Stimulated activated CD4-positive, alpha-beta T cell treated with anti-CD3 and anti-CD28 coated beads, TNF-alpha, amount 100 ng/mL, for 24 hours (primary cell): ENCODE measurements around the gene AXL.

Source experiments
- DNase-seq, 3 experiments: peaks; one replicate each; pipeline ENCODE4 v3.0.0-alpha.2; 2020; ENCODE audit warnings: low read depth in 3 of 3

AXL gene

DNA sequence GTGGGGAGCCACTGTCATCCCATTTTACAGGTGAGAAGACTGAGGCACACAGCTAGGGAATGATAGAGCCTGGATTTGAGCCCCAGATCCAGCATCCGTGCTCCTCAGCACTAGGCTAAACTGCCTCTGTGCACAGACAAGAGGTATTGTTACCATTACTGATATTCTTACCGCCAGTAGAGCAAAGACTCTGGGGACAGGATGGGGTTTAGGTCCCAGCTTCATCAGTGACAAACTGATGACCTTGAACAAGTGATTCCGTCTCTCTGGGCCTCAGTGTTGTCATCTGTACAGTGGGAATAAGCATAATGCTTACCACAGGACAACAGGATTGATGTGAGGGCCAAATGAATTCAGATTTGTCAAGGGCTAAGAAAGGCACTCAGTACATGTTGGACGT lies 16.5 kb downstream of the AXL start:
- DNase-seq, result no peak

DNA sequence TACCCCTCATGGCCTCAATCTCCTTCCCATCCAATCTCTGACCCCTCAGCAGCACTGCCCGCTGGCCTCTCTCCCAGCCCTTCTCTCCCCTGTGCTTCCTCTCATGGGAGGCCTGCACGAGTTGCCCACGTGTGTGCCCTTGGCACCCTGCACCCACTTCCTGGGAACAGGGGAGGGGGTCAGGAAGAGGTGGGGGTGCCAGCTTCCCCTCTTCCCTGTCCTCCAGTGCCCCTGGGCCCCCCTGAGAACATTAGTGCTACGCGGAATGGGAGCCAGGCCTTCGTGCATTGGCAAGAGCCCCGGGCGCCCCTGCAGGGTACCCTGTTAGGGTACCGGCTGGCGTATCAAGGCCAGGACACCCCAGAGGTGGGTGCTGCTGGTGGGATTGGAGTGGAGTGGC lies 19.2 kb downstream of the AXL start:
- no peak for DNase-seq

DNA sequence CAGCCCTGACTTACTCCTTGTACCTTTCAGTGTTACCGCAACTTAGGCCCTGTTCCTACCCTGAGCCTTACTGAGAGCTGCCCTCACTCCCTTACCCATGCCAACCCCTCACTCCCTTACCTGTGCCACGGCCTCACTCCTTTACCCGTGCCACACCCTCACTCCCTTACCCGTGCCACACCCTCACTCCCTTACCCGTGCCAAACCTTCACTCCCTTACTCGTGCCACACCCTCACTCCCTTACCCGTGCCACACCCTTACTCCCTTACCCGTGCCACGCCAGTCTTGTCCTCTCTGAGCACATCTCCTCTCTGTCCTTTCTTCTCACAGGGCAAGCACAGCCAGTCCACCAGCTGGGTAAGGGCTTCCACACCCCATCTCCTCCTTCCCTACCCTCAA lies 20.3 kb downstream of the AXL start:
- DNase-seq, result no peak

DNA sequence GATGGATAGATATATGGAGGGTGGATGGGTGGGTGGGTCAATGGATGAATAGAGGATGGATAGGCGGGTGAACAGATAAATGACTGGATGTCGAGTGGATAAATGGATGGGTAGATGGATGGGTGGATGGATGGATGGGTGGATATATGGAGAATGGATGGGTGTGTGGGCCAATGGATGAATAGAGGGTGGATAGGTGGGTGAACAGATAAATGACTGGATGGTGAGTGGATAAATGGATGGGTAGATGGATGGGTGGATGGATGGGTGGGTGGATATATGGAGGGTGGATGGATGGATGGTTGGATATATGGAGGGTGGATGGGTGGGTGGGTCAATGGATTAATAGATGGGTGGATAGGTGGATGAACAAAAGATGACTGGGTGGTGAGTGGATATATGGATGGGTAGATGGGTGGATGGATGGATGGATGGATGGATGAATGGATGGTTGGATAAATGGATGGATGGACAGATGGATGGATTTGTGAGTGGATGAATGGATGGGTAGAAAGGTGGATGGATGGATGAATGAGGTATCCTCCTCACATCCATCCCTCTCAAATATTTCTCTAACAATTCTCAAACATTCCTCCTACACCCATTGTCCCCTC lies 21.0 kb downstream of the AXL start:
- DNase-seq, result no peak

DNA sequence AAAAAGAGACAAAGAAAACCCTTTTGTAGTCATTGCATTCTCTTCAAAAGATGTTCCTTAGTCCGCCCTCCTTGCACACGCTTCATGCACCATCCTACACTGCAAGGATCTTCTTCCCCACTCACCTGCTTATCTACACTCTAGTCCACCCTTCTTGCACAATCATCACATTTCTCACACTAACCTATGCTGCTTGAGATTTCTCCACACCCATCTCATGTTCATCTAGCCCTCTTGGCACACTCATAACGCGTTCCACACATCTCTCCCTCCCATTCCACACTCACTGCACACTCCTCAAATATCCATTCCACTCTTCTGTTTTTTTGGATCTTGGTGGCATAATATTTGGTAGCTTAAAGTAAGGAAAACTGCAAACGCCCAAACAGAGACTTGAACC lies 22.8 kb downstream of the AXL start:
- no peak for DNase-seq

DNA sequence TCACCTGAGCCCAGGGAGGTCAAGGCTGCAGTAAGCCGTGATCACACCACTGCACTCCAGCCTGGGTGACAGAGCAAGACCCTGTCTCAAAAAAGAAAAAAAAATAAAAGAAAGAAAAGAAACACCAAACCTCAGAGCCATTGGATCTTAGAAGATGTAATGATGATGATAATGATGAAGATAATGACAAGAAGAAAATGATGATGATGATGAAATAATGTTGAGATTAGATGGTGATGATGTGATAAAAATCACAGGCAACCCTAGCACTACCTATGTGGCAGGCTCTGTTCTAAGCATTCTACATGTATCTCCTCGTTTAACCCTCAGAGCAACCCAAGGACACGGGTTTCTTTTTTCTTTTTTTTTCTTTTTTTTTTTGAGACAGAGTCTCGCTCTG lies 25.1 kb downstream of the AXL start:
- no peak for DNase-seq

DNA sequence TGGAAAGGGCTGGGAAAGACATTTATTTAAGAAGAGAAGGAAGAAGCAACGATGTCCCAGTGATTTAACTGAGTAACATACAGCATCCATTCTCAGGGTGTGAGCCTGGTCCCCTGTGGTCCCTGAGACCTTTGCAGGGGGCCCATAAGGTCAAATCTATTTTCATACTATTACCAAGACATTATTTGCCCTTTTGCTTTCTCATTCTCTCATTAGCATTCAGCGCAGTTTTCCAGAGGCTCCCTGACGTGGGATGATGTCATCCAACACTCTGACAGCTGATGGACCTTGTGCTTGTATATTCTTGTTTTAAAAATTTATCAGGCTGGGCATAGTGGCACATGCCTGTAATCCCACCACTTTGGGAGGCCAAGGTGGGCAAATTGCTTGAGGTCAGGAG lies 26.8 kb downstream of the AXL start:
- DNase-seq, result no peak

DNA sequence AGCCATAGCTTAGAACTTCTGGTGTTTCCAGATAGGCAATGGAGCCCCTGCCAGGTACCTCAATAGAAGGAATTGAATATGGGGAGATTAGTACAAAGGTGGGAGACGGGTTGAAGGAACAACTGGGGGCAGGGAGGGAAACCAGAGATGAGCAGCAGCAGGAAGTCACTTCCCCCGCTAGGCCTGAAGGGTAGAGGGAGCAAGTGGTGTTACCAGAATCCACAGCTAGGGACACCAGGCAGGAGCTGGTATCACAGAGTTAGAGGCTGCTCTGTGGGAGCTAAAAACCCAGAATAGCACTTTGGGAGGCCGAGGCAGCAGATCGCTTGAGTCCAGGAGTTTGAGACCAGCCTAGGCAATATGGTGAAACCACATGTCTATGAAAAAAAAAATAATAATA lies 29.9 kb downstream of the AXL start:
- DNase-seq, result no peak

DNA sequence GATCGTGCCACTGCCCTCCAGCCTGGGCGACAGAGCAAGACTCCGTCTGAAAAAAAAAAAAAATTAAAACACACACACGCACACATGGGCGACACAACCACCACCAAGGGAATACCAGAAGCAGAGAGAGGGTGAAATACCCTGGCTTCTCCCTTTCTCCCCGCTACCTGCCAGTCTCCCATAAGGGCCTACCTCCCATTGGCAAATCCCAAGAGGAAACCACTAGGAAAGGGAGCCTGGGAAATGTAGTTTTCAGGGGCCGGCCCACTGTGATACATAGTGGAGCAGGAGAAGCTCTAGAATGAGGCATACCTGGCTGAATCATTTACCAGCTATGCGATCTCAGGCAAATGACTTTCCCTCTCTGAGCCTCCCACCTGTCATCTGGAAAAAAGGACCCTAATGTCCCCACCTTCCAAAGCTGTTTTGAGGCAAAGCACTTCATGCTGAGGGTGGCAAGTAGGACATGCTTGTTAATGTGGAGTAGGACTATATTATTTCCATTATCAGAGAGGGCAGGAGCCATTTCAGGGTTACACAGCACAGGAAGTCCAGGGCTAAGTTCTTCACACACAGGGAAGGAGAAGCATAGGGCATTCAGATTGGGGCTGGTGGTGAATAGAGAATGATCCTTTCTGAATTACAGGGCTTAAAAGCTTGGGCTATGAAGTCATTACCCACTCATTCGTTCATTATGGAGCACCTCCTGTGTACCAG lies 30.8 kb downstream of the AXL start:
- DNase-seq, result no peak

DNA sequence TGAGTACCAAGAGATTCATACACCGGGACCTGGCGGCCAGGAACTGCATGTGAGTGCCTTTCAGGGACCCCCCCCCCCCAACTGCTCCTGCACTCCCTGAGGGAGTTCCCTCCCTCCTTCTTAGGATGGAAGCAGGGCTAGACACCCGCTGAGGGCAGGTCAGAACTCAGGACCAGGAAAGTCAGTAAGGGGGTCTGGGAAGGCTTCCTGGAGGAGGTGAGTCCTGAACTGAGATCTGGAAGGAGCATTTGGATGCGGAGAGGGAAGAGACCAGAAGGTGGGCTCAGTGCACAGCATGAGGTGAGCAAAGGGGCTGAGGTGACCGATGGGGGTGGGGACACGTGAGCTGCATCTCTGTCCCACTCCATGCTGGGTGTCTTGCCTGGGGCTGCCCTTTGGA lies 34.6 kb downstream of the AXL start:
- DNase-seq, result no peak

DNA sequence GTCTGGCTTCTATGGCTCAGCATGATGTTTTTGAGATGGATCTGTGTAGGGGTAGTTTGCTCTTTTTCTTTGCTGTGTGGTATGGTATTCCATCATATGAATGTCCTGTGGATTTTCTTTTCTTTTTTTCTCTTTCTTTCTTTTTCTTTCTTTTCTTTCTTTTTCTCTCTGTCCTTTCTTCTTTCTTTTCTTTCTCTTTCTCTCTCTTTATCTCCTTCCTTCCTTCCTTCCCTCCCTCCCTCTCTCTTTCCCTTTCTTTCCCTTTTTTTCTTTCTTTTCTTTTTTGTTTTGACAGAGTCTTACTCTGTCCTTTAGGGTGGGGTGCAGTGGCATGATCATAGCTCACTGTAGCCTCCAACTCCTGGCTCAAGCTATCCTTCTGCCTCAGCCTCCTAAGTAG lies 36.1 kb downstream of the AXL start:
- DNase-seq, result no peak

DNA sequence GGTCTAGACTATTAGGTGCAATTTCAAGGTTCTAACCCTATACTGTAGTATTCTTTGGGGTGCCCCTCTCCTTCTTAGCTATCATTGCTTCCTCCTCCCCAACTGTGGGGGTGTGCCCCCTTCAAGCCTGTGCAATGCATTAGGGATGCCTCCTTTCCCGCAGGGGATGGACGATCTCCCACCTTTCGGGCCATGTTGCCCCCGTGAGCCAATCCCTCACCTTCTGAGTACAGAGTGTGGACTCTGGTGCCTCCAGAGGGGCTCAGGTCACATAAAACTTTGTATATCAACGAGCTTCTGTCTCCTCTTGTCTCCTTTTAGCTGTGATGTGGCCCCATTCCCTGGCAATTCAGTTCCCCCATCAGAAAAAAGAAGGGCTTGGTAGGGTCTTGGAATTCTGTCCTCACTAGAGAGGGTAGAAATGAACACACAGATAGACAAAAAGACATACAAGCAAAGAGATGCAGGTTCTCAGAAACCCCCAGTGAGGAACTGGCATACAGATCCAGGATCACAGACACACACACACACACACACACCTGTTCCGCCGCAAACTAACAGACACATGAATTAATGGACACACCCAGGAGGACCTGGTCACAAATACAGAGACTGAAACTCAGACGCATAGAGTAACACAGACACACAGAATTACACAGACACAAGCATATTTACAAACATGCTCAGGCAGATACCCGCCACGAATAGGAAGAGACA lies 42.6 kb downstream of the AXL start:
- DNase-seq, result no peak

DNA sequence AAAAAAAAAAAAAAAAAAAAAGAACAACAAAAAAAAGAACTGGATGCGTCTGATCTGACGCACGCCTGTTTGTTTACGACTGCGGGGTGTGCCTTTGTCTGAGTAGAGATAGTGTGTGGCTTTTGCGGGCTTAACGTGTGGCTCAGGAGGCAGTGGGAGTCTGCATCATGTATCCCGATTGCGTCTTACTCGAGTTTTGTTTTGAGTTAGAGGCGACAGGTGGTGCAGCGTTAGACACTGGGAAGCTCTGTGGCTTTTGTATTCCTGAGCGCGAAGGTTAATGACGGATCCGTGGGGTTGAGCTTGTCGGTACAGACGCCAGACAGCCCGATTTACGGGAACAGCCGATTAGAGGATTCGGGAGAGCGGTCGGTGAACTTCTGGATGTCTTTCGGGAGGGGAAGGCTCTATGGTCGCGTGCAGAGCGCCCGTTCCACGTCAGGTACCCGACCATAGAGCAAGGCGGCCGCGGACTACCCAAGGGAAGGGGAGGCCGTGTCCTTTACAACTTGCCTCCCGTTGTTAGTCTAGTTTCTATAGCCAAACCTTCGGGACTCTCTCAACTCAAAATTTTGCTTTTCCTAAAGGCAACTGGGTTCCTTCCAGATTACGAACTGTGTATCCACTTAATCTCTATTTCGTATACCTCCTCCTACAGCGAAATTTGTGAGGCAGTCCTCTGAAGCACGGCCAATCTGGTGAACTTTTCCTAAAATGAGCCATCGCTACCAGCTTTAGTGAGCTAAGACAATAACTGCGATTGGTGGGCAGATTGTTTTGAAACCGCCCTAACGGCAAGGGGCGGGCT lies 44.2 kb downstream of the AXL start:
- peak; percentile 62 to 82 (median 81) for DNase-seq

DNA sequence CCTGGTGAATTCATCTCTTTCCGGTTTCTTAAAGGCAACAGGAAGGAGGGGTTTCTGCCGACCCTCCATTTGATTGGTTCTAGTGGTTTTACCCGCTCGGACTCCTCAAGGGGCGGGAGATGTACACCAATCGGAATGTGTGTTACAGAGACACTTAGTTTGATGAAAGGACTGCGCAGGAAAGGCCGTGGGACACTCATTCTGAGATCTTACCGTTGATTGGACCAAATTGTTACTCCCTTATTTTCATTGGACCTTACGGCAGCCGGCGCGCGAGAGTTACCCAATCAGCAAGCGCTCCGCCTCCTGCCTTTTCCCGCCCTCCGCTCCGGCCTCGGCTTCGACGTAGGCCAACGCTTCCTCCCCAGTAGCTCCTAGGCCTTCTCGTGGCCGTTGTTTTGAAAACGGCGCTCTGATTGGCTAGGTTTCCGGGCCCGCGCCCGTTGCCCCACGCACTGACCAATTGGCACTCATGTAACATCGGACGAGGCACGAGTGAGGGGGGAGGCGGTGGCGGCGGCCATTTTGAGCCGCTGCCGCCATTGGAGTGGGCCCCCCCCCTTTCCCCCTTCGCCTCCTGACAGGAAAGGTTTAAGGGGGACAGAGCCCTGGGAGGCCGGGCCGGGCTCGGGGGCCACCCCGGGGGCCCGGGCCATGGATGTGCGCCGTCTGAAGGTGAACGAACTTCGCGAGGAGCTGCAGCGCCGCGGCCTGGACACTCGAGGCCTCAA lies 45.0 kb downstream of the AXL start, which contains the start of gene HNRNPUL1:
HNRNPUL1 (plus strand) TSS at position 523 of the 731 bp plus-strand sequence; CDS start at position 655, 132 bp downstream.
- DNase-seq, result peak; percentile 97 to 99 (median 98)

DNA sequence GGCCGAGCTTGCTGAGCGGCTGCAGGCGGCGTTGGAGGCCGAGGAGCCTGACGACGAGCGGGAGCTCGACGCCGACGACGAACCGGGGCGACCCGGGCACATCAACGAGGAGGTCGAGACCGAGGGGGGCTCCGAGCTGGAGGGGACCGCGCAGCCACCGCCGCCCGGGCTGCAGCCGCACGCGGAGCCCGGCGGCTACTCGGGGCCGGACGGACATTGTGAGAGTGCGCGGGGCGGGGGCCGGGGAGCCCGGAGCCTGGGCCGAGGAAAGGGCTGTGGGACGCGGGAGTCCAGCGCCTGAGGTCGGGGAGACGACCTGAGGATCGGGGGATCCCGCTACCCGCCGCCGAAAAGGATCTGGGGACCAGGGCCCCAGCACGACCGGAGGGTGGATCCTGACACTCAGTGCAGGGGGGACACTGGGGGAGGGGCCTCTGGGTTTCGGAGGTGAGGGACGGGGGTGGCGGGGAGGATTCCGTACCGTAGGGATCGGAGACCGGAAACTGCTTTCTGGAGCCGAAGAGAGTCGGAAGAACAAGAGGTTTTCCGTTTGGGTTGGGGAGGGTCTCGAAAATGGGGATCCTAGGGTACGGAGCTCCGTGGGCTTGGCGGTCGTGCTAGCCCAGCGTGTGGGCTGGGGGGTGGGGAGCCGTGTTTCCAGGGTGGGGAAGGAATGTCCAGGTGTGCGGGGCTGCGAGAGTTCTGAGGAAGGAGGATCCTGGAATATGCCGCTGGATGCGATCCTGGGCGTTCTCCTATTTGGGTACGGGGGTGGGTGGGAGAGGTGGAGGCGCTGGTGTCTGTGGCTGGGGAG lies 45.8 kb downstream of the AXL start:
- DNase-seq, result peak; percentile 27 to 75 (median 55)

DNA sequence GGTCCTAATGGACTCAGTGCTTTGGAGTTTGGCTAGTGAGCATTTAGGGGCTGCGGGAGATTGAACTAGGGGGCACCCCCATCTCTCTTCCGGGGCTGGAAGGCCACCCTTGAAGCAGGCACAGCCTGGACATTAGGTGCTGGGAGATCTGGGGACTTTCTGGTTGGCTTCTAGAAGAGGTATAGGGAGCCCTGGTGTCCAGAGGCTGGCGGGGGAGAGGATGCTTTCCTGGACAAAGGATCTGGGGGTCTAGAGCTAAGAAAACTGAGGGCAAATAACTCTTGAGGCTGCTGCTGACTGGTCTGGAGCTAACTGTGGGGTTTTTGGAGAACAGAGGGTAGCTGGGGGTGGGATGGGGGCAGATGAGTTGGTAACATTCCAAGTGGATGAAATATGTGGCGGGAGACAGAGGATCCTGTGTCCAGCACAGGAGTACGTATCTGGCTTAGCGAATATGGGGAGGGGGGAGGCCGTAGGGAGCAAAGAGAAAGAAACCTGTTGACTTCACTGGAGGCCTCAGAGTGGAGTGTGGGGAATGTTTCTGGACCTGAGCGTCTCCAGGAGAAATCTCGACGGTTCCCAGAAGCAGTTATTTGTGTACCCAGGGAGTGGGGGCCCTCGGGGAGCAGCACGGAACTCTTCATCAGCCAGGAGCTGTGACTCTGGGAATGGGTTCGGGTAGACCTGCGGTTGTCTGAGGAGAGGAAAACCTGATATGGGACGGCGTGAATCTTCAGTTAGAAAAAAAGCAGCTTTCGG lies 46.6 kb downstream of the AXL start:
- DNase-seq, result no peak

DNA sequence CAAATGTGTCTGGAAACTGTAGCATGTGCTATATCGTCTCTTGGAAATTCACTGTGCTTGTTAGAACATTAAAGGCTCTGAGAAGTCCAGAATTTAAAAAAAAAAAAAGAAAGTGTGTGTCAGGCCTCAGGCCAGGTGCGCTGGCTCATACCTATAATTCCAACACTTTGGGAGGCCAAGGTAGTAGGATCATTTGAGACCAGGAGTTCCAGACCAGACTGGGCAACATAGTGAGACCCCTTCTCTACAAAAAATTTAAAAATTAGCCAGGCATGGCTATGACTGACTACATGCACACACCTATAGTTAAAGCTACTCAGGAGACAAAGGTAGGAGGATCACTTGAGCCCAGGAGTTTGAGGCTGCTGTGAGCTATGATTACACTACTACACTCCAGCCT lies 50.0 kb downstream of the AXL start:
- no peak for DNase-seq

DNA sequence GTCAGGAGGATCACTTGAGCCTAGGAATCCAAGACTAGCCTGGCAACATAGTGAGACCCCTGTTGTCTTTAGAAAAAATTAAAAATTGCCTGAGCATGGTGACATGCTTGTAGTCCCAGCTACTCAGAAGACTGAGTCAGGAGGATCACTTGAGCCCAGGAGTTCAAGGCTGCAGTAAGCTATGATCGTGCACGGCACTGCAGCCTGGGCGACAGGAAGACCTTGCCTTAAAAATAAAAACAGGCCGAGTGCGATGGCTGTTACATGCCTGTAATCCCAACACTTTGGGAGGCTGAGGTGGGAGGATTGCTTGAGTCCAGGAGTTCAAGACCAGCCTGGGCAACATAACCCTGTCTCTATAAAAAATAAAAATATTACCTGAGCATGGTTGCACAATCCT lies 50.5 kb downstream of the AXL start:
- DNase-seq, result no peak

DNA sequence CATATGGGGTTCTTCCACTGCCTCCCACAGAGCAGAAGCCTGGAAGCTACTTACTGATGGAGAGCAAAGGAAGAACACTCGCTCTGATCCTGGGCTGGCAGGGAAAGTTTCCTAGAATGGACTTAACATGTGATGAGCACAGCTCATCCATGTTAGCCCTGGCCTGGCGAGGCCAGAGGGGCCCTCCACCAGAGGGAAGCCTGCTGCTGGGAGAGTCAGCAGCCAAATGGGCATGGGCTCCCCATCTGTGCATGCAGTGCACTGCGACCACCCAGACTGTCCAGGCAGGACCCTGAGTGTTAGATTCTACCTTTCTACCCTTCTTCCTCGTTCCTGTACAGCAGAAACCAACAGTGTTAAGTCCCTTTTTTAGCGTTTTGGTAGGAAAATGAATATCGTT lies 54.1 kb downstream of the AXL start:
- no peak for DNase-seq

DNA sequence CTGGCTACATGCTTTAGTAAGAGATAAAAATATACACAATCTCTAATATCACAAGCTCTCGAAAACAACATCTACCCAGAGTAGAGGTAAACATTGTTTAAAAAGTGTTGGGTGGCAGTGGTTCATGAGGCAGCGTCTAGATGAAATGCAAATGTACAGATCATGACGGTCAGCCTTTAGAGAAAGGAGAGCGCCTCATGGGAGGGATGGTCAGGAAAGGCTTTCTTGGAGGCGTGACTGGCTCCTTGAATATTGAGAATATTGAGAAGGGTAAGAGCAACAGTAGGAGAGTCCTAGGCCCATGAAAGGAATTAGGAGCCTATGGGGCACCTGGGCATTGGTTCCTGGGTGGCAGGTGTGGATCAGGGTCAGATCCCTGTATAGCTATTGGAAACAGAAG lies 55.8 kb downstream of the AXL start:
- no peak for DNase-seq
